A549 treated with Mapracorat at 1 μM for 4 hours (cell line): ENCODE results near the gene SERF1A. TPM values are rescaled to one million over a fixed set of nuclear protein-coding genes. Genes with fewer than 3 reads are reported as not detected.

Experiments
- total RNA-seq: library from RNA; stranded (reverse); fragments of 200-300 nt; extraction: Qiagen RNA extraction; gene quantifications from 5 replicates; pipeline ENCODE4 v1.2.3, GENCODE V29; 2022

SERF1A gene
- total RNA-seq = 0.39 to 1.1 TPM (median 0.73 TPM) in 5 replicates

DNA sequence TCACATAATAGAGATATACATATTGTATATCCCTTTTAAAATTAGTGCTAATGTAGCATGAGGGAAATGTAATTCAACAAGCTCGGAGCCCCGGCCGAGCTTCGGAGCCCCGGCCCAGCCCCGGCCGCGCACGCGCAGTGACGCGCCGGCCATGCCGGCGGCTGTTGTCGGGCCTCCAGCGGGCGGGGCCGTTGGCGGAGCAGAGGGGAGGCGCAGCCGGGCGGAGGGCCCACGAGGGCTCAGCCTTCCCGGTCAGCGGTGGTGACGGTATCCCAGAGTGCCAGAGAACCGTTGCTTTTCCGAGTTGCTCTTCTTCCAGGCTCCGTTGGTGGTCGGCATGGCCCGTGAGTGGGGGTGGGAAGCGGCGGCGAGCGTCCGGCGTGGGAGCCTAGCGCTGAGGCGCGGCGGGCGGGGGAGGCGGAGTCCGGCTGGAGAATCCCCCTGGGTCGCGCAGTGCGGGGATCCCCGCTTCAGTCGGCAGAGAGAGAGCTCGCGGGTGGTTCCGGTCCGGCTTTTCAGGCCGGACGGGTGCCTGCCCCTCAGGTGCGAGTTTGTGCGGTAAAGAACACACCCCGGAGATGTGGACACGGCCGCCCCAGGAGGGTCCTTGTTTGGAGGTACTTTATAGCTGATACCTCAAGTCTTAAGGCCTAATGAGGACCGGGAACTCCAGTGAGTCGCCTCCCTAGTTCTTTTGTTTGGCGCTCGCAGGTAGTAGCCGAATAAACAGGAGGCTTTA, at the start of gene SERF1A:
Gene SERF1A, plus strand, starts transcription at position 137 of the 739 bp plus-strand sequence. Its CDS starts 201 bp downstream, at position 338.

Other genes starting within 250 kb of the SERF1A start
- 53.3 to 59.4 TPM (median 54.9 TPM) in 5 replicates for gene SMN1, start 24.4 kb downstream of the SERF1A start, total RNA-seq
- 0.29 to 0.66 TPM (median 0.35 TPM) in 5 replicates for gene NAIP, start 124.7 kb downstream of the SERF1A start, total RNA-seq
- 9.4 to 14.3 TPM (median 10.6 TPM) in 5 replicates for gene GTF2H2, start 167.0 kb downstream of the SERF1A start, total RNA-seq